Activated CD4-positive, alpha-beta T cell treated with anti-CD3 and anti-CD28 coated beads for 36 hours (primary cell): ENCODE data around the gene ARL6IP5. TPM values are rescaled to one million over a fixed set of nuclear protein-coding genes. Genes with fewer than 3 reads are reported as not detected.

Experiments
- ATAC-seq: fragments of 200-7000 bp; cut with Tn5 transposase; one replicate; pipeline ENCODE4 v1.10.0; 2021; ENCODE audit warnings: mild to moderate bottlenecking, moderate library complexity
- CTCF ChIA-PET: fragments of 350-600 bp; sonication (Branson Sonifier 250); formaldehyde crosslinking; loops from one replicate; lab custom pipeline; 2021; ENCODE audit warnings: antibody characterized with exemption; lab: Charles Lee
- POLR2A ChIA-PET: fragments of 350-600 bp; sonication (Branson Sonifier 250); formaldehyde crosslinking; loops from one replicate; lab custom pipeline; 2021; ENCODE audit warnings: antibody characterized with exemption, inconsistent platforms; lab: Charles Lee
- DNase-seq: peaks from one replicate; pipeline ENCODE4 v3.0.0-alpha.2; 2020
- H3K27ac Mint-ChIP-seq: one replicate; pipeline ENCODE4 v1.8.0; 2021; ENCODE audit warnings: mixed read lengths
- H3K27me3 Mint-ChIP-seq: one replicate; pipeline ENCODE4 v1.8.0; 2021; ENCODE audit warnings: mixed read lengths
- H3K36me3 Mint-ChIP-seq: one replicate; pipeline ENCODE4 v1.8.0; 2021; ENCODE audit warnings: low read depth, mixed read lengths
- H3K4me1 Mint-ChIP-seq: one replicate; pipeline ENCODE4 v1.8.0; 2021; ENCODE audit warnings: mixed read lengths
- H3K4me3 Mint-ChIP-seq: one replicate; pipeline ENCODE4 v1.8.0; 2021; ENCODE audit warnings: mild to moderate bottlenecking, moderate library complexity, mixed read lengths
- H3K9me3 Mint-ChIP-seq: one replicate; pipeline ENCODE4 v1.8.0; 2021; ENCODE audit warnings: low read depth, mixed read lengths
- intact Hi-C, 2 experiments: fragments of 100-400 bp; cut with DNase I in 1 of 2; cut with micrococcal nuclease in 1 of 2; formaldehyde crosslinking; loops; one replicate each; pipeline versions ENCODE4 v1.14.2 to v1.15.1; 2022 to 2024; cut with DNase I, micrococcal nuclease
- total RNA-seq, 2 experiments: library from RNA; stranded (reverse); gene quantifications; one replicate each; pipeline ENCODE4 v1.2.3, GENCODE V29; 2021

ARL6IP5 gene
- total RNA-seq, 2 experiments from 2014 or later: 60.4 to 76.0 TPM

DNA sequence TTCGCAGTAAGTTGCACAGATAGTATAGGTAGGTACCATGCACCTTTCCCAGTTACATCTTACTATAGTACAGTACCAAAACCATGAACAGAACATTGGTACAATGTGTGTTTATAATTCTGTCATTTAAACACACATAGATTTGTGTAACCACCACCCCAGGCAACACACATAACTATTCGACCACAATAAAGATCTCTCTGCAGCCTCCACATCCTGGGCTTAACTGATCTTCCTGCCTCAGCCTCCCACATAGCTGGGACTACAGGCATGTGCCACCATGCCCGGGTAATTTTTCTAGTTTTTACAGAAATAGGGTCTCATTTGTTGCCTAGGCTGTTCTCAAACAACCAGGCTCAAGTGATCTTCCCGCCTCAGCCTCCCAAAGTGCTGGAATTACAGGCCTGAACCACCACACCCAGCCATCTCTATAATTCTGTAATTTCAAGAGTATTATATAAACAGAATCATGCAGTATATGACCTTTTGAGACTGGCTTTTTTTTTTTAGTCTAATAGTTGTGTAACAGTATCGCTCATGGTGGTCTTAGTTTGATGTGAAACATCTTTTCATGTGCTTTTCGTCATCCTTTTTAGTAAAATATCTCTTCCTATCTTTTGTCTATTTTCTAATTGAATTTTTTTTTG, 19.3 kb upstream of the ARL6IP5 start:
- peak; percentile 81 for ATAC-seq
- POLR2A ChIA-PET: interaction anchor here (0.7 kb wide), 1 partner anchor 1493 kb away, joined by 3 read pairs; no protein-coding TSS in a partner anchor
- Mint-ChIP-seq H3K27ac (peak overlapping the region; percentile 74), H3K4me3 (no peak overlapping the region), H3K9me3 (peaks cover 3% of the 10 kb centered on the region), H3K4me1 (peaks cover 28% of the 10 kb centered on the region), H3K36me3 (peaks cover 30% of the 10 kb centered on the region), H3K27me3 (no peaks in the 10 kb centered on the region)
- CTCF ChIA-PET: interaction anchor here (0.6 to 3.4 kb wide), 5 partner anchors 8 to 350 kb away, joined by 3 to 25 read pairs (median 3); partner anchors contain the start of gene TMF1
- intact Hi-C loops: no loop called here
- DNase-seq: no peak

DNA sequence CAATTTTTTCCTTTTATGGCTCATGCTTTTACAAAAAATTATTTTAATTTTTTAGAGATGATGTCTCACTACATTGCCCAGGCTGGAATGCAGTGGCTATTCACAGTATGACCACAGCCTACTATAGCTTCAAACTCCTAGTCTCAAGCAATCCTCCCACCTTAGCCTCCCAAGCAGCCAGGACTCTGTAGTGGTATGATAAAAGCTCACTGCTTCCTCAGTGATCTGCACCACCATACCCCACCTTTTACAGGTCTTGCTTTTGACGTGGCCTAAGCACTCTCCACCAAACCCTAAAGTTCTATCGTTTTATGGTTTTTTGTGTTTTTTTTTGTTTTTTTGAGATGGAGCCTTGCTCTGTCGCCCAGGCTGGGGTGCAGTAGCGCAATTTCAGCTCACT, 18.6 kb upstream of the ARL6IP5 start:
- intact Hi-C loops: no loop called here
- peak overlapping the region; percentile 74 for H3K27ac Mint-ChIP-seq
- DNase-seq: no peak
- H3K27me3 Mint-ChIP-seq: no peaks in the 10 kb centered on the region
- H3K36me3 Mint-ChIP-seq: peaks cover 31% of the 10 kb centered on the region
- ATAC-seq: peak; percentile 18
- CTCF ChIA-PET: interaction anchor here (1.6 to 3.4 kb wide), 2 partner anchors 9 to 13 kb away, joined by 5 to 25 read pairs; partner anchors contain the start of gene TMF1
- no peaks in the 10 kb centered on the region for H3K9me3 Mint-ChIP-seq
- H3K4me3 Mint-ChIP-seq: no peak overlapping the region
- POLR2A ChIA-PET: interaction anchor here (0.6 to 0.8 kb wide), 2 partner anchors 8 to 13 kb away, joined by 4 read pairs; no protein-coding TSS in a partner anchor
- H3K4me1 Mint-ChIP-seq: peaks cover 32% of the 10 kb centered on the region

DNA sequence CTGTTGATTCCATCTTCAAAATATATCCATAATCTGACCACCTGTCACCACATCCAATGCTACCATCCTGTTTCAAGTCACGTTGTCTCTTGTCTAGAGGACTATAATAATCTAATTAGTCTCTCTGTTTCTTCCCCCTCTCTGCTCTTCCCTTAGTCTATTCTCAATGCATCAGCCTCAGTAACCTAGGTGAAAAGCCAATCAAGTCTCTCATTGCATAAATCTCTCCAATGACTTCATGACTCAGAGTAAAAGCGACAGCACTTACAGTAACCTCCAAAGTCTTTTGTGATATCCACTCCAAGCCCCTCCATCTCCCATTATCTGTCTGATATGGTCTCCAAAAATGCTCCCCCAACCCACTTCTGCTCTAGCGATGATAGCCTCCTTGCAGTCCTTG, 11.8 kb upstream of the ARL6IP5 start:
- peaks cover 37% of the 10 kb centered on the region for H3K36me3 Mint-ChIP-seq
- DNase-seq (no peak), ATAC-seq (peak; percentile 83)
- H3K4me1 Mint-ChIP-seq: peaks cover 31% of the 10 kb centered on the region
- no peaks in the 10 kb centered on the region for H3K9me3 Mint-ChIP-seq
- H3K4me3 Mint-ChIP-seq: no peak overlapping the region
- H3K27me3 Mint-ChIP-seq: no peaks in the 10 kb centered on the region
- intact Hi-C loops: no loop called here
- ChIA-PET POLR2A (no interaction called here), CTCF (no interaction called here)
- H3K27ac Mint-ChIP-seq: peak overlapping the region; percentile 1

DNA sequence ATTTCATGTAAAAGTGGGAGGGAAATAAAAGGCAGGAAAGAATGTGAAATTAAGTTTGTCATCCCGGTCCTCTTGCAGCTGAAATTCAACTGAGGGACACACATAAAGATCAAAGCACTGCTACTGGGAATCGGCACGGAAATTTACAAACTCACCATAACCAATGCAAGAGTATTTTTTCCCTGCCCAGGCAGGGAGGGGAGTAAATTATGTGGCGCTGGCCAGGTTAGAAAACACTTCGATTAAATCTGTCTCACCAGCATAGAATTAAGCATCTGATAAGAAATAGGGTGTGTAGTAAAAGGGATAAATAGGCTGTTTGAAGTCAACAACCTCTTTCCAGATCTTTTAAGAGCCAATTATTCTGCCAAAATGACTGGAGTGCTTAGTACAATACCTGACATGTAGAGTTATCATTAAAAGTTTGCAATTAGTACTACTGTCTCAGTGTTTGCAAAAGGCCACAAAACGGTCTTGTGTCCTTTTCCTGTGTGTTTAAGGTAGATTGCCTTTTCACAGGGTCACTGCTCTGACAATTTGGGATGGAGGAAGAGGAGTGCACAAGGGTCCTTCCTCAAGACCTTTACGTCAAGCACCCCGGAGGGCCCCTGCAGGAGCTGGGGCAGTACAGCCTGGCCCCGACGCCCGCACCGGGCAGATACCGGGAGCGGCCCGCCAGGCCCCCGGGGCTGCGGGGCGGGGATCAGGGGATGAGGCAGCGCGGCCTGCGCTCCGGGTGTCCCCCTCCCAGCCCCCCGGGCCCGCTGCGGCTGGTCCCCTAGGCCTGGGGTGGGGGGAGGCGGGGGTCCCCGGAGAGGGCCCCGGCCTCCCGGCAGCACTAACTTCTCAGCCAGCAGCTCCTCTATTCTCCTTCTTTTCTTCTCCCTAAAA, 5.2 kb upstream of the ARL6IP5 start:
- peaks cover 64% of the 10 kb centered on the region for H3K4me1 Mint-ChIP-seq
- peak overlapping the region; percentile 91 for H3K27ac Mint-ChIP-seq
- POLR2A ChIA-PET: interaction anchor here (0.5 kb wide), 1 partner anchor 13 kb away, joined by 4 read pairs; no protein-coding TSS in a partner anchor
- CTCF ChIA-PET: interaction anchor here (0.7 to 1.4 kb wide), 2 partner anchors 10 to 17 kb away, joined by 3 to 4 read pairs; no protein-coding TSS in a partner anchor
- H3K4me3 Mint-ChIP-seq: peak overlapping the region; percentile 80
- no peaks in the 10 kb centered on the region for H3K9me3 Mint-ChIP-seq
- ATAC-seq (no peak), DNase-seq (peak; percentile 41)
- intact Hi-C loops: loop anchor here (1.0 to 10.0 kb wide), 4 partner anchors 27 to 1985 kb away; partner anchors contain the start of genes TMF1 (in 2 of the 2), EOGT (in 1 of the 2) and SUCLG2 (in 1 of the 2)
- H3K36me3 Mint-ChIP-seq: peaks cover 18% of the 10 kb centered on the region
- H3K27me3 Mint-ChIP-seq: no peaks in the 10 kb centered on the region

DNA sequence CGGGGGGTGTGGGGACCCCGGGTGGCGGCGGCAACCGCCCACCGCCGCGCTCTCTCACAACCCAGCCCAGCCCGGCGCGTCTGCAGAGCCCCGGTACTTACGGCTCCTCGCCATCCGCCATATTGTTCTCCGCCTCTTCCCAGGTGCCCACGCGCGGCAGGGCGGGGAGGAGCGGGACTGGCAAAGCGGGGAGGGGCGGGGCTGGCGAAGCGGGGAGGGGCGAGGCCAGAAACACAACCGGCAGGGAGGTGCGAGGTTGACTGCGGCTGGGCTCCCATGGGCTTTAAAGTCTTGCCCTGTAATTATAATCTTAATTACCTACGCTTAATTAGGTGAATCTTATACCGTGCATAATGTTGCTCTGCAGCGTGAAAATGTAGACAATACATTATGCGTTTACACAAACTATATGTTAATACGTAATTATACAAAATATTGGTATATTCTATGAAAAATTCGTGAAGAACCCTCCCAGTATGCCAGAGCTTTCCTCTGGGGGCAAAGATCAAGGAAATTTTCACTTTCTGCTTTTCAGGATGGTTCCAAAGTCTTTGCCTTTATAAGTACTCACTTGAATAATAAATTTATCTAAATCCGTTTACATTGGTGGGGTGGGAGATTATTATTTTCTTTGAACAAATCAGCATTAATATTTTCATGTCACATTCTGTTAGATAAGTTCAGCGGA, 4.4 kb upstream of the ARL6IP5 start, which contains the start of gene UBA3:
UBA3 (minus strand) TSS at position 133 of the 688 bp plus-strand sequence; CDS start at position 121, 12 bp downstream.
- peak within 1 kb of the TSS; percentile 97 for H3K27ac Mint-ChIP-seq
- CTCF ChIA-PET: no interaction called here

GRCh38 chr3:69081583-69082262, 3.0 kb upstream of the ARL6IP5 start:
- peak overlapping the region; percentile 97 for H3K27ac Mint-ChIP-seq
- intact Hi-C loops: loop anchor here (1.0 to 10.0 kb wide), 6 partner anchors 48 to 1983 kb away; partner anchors contain the start of genes EOGT (in 1 of the 2) and SUCLG2 (in 1 of the 2)
- H3K4me3 Mint-ChIP-seq: peak overlapping the region; percentile 43
- ATAC-seq (no peak), DNase-seq (no peak)
- no peaks in the 10 kb centered on the region for H3K9me3 Mint-ChIP-seq
- H3K27me3 Mint-ChIP-seq: no peaks in the 10 kb centered on the region
- ChIA-PET CTCF (interaction anchor here (0.7 to 1.0 kb wide), 3 partner anchors 10 to 30 kb away, joined by 4 to 7 read pairs (median 4); partner anchors contain the start of gene TMF1), POLR2A (interaction anchor here (1.0 kb wide), 1 partner anchor 13 kb away, joined by 3 read pairs; no protein-coding TSS in a partner anchor)
- H3K36me3 Mint-ChIP-seq: peaks cover 22% of the 10 kb centered on the region
- peaks cover 64% of the 10 kb centered on the region for H3K4me1 Mint-ChIP-seq

More for the DNA sequence above, 4.4 kb upstream of the ARL6IP5 start, which contains the start of gene UBA3:
- intact Hi-C loops: loop anchor here (1.0 to 10.0 kb wide), 4 partner anchors 28 to 1984 kb away; partner anchors contain the start of genes TMF1 (in 2 of the 2), EOGT (in 1 of the 2) and SUCLG2 (in 1 of the 2)
- peak within 1 kb of the TSS; percentile 80 for H3K4me3 Mint-ChIP-seq
- H3K4me1 Mint-ChIP-seq: peaks cover 66% of the 10 kb centered on the region
- POLR2A ChIA-PET: no interaction called here
- peak; percentile 62 for ATAC-seq
- H3K27me3 Mint-ChIP-seq: no peaks in the 10 kb centered on the region
- peaks cover 20% of the 10 kb centered on the region for H3K36me3 Mint-ChIP-seq
- H3K9me3 Mint-ChIP-seq: no peaks in the 10 kb centered on the region
- peak; percentile 97 for DNase-seq

DNA sequence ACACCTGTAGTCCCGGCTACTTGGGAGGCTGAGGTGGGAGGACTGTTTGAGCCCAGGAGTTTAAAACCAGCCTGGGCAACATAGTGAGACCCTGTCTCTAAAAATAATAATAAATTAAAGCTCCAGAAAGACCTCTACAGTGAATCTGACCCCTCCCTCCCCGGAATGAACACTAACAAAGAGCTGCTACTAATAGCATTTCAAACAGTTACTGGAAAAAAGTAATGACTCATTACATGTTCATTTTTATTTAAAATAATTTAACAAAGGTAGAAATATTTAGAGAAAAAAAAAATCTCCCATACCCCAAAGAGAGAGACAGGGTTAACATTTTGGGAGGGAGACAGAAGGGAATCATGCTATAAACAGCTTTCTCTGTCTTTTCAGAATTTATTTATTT, 2.4 kb upstream of the ARL6IP5 start:
- no peak for ATAC-seq
- peaks cover 21% of the 10 kb centered on the region for H3K36me3 Mint-ChIP-seq

GRCh38 chr3:69082805-69083204, 1.9 kb upstream of the ARL6IP5 start:
- peak overlapping the region; percentile 97 for H3K27ac Mint-ChIP-seq
- peak; percentile 59 for ATAC-seq
- no peaks in the 10 kb centered on the region for H3K9me3 Mint-ChIP-seq
- H3K4me3 Mint-ChIP-seq: peak overlapping the region; percentile 53
- peak; percentile 87 for DNase-seq
- ChIA-PET POLR2A (interaction anchor here (0.7 to 1.5 kb wide), 4 partner anchors 9 to 31 kb away, joined by 3 to 6 read pairs (median 5); partner anchors contain the start of gene TMF1), CTCF (interaction anchor here (0.5 to 1.6 kb wide), 8 partner anchors 10 to 79 kb away, joined by 3 to 7 read pairs (median 4); partner anchors contain the start of gene TMF1)
- intact Hi-C loops: loop anchor here (1.0 to 10.0 kb wide), 5 partner anchors 50 to 1982 kb away; partner anchors contain the start of gene SUCLG2 (in 1 of the 2)
- H3K27me3 Mint-ChIP-seq: no peaks in the 10 kb centered on the region
- peaks cover 58% of the 10 kb centered on the region for H3K4me1 Mint-ChIP-seq
- peaks cover 21% of the 10 kb centered on the region for H3K36me3 Mint-ChIP-seq

More for the DNA sequence above, 2.4 kb upstream of the ARL6IP5 start:
- POLR2A ChIA-PET: interaction anchor here (0.7 to 1.5 kb wide), 4 partner anchors 9 to 30 kb away, joined by 3 to 6 read pairs (median 5); partner anchors contain the start of gene TMF1
- DNase-seq: no peak
- intact Hi-C loops: loop anchor here (1.0 to 10.0 kb wide), 5 partner anchors 49 to 1982 kb away; partner anchors contain the start of gene SUCLG2 (in 1 of the 2)
- CTCF ChIA-PET: interaction anchor here (0.5 to 1.0 kb wide), 7 partner anchors 11 to 79 kb away, joined by 3 to 7 read pairs (median 3); partner anchors contain the start of gene TMF1
- Mint-ChIP-seq H3K4me3 (peak overlapping the region; percentile 53), H3K27me3 (no peaks in the 10 kb centered on the region), H3K4me1 (peaks cover 61% of the 10 kb centered on the region), H3K9me3 (no peaks in the 10 kb centered on the region), H3K27ac (peak overlapping the region; percentile 97)

DNA sequence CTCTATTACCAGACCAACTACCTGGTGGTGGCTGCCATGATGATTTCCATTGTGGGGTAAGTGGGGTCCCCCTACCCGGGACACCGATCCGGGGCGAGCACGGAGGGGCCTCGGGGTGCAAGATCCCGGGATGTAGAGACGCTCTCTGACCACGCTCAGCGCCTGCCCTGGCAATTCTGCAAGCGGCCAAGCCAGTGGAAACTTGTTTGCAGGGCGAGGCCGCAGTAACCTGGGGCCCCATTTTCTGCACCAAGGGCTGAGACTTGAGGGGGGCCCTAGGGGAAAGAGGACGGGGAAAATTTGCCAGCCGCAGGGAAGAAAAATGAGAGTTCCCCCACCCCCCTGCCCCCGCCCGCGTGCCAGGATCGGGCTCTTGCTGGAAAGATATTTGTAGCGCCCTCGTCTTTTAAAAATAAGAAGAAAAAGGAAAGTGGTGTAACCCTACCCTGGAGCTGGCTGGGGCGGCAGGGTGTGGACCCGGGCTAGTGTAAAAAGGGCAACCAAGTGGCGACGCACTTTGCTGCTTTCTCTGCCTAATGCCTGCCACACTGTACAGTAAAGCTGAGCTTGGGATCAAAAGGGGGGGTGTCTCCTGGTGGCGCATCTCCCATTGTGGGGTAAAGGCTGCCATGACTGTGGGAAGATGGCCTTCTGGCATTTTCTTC, 563 bp downstream of the ARL6IP5 start:
- ATAC-seq (no peak), DNase-seq (peak; percentile 47)
- H3K27ac Mint-ChIP-seq: peak overlapping the region; percentile 97
- POLR2A ChIA-PET: interaction anchor here (1.0 to 1.1 kb wide), 3 partner anchors 9 to 33 kb away, joined by 3 to 7 read pairs (median 4); partner anchors contain the start of gene TMF1
- no peaks in the 10 kb centered on the region for H3K27me3 Mint-ChIP-seq
- H3K4me3 Mint-ChIP-seq: peak overlapping the region; percentile 90
- peaks cover 24% of the 10 kb centered on the region for H3K36me3 Mint-ChIP-seq
- CTCF ChIA-PET: interaction anchor here (0.9 to 1.5 kb wide), 4 partner anchors 9 to 35 kb away, joined by 3 to 10 read pairs (median 5); no protein-coding TSS in a partner anchor
- no peaks in the 10 kb centered on the region for H3K9me3 Mint-ChIP-seq
- intact Hi-C loops: loop anchor here (2.0 to 10.0 kb wide), 3 partner anchors 1430 to 1980 kb away; partner anchors contain the start of gene SUCLG2 (in 2 of the 2)
- H3K4me1 Mint-ChIP-seq: peaks cover 66% of the 10 kb centered on the region
